GM10266 (cell line): ENCODE results near the gene OSBPL6.
"Not testable (repeated sequence)": the region's sequence is repeated elsewhere in the genome, so short reads cannot be mapped to it uniquely, and the experiment has no call there.

Experiments used
- DNase-seq: peaks from one replicate; pipeline ENCODE4 v3.0.0; 2012; ENCODE audit errors: extremely low spot score
- CTCF ChIP-seq: IDR thresholded peaks from 2 replicates; pipeline ENCODE4 v1.5.1; 2012; ENCODE audit warnings: mild to moderate bottlenecking, low read depth; ENCODE audit not compliant: control insufficient read depth, insufficient read depth; ENCODE audit errors: missing control alignments

OSBPL6 gene

GRCh38 chr2:178159966-178160365 lies 34.3 kb upstream of the OSBPL6 start:
- DNase-seq, result no peak
- no peak for TF ChIP-seq CTCF

GRCh38 chr2:178160601-178161000 lies 33.7 kb upstream of the OSBPL6 start:
- no peak for DNase-seq
- TF ChIP-seq CTCF, result no peak

DNA sequence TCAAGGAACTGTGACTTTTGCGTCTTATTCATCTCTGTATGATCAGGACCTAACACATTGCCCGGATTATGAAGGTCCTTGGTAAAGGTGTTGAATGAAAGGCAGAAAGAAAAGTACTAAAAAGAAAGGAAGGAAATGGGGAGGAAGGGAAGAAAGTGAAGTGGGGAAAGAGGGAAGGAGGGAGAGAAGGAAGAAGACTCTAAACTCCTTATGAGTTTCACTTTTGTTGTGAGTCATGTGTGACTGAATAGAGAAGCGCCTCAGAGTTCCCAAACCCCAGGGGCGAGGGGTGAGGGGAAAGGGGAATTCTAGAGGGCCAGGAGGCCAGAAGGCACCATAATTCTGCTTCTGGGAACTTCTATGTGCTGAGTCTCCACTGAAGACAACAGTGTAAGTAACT lies 30.9 kb upstream of the OSBPL6 start:
- DNase-seq, result no peak
- TF ChIP-seq CTCF, result no peak

GRCh38 chr2:178163911-178164310 lies 30.4 kb upstream of the OSBPL6 start:
- no peak for DNase-seq
- no peak for TF ChIP-seq CTCF

DNA sequence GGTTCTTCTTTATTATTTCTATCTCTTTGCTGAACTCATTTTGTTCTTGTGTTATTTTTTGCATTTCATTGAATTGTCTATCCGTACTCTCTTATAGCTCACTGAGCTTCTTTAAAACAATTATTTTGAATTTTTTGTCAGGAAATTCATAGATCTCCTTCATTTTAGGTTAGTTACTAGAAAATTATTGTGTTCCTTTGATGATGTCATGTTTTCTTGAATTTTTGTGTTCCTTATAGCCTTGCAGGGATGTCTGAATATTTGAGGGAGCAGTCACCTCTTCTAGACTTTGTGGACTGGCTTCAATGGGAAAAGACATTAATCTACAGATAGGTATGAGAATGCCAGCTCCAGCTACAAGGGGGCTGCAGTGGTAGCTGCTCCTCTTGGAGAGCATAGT lies 20.7 kb upstream of the OSBPL6 start:
- no peak for TF ChIP-seq CTCF
- DNase-seq, result no peak

DNA sequence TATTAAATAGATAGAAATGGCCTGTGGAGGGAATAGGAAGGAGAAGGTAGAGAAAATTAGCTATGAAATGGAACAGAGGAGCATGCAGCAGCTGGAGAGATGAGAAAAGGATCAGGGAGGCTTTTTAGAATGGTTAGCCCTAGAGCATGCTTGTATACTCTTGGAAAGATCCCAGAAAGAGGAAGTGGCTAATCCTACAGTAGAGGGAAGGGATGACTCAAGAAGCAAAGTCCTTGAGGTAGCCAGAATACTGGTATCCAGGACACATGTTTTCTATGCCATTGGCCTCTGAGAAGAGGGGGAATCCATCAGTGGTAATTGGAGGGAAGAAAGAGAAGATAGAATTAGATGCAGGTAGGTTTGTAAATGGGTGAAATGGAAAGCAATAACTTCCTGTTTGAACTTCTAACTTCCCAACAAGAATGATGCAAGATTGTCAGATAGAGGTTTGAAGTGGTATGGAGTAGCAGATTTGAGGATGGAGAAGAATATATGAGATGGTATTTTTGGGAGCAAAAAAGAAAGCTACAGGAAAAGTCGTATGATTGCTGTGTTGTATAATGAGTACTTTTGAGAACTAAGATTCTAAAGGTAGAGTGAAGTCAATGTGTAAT lies 17.1 kb upstream of the OSBPL6 start:
- TF ChIP-seq CTCF, result no peak
- DNase-seq, result no peak

DNA sequence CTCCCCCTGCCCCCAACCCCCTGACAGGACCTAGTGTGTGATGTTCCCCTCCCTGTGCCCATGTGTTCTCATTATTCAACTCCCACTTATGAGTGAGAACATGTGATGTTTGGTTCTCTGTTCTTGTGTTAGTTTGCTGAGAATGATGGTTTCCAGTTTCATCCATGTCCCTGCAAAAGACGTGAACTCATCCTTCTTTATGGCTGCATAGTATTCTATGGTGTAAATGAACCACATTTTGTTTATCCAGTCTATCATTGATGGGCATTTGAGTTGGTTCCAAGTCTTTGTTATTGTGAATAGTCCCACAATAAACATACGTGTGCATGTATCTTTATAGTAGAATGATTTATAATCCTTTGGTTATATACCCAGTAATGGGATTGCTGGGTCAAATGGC lies 13.7 kb upstream of the OSBPL6 start:
- not testable (repeated sequence) for DNase-seq

GRCh38 chr2:178187861-178188260 lies 6.5 kb upstream of the OSBPL6 start:
- TF ChIP-seq CTCF, result no peak
- no peak for DNase-seq
